ENCODE measurements around the gene RNF144B. TPM values are rescaled to one million over a fixed set of nuclear protein-coding genes. Genes with fewer than 3 reads are reported as not detected.

RNF144B gene
- total and polyA plus RNA-seq, 2 of the 8 experiments (the other 6 are each of a cell fraction or from before 2014, with no cell fraction given), result 1.8 to 11.2 TPM

DNA sequence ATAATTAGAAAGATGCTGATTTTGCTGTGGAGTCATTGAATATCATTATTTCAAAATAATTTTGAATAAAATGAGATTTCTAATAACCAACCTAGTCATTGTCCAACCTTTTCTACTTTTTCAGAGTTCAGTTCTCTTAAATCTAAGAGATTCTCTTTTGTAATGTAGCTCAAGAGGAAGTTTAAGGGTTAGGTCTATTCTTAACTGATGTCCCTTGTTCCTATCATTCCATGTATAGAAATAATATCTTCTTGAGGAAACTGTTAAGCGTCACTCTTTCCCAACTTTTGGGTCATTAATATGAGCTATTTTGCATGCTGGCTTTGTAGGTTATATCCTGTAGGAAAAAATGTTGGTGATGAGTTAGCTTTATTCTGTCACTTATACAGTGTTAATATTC, 27.0 kb downstream of the RNF144B start:
- Histone ChIP-seq H3K4me3 (ENCODE audit: extremely low read depth in 1 of 4, insufficient read depth in 2 of 4, low read depth in 3 of 4, low read length in 4 of 4) (no peak overlapping the region), H2BK20ac (ENCODE audit: low read length) (no peak overlapping the region), H3K4me2 (ENCODE audit: insufficient read depth in 1 of 2, low read depth in 2 of 2, low read length in 2 of 2) (no peak overlapping the region), H3K4ac (replicated peaks; ENCODE audit: insufficient read length, low read depth, low read length) (no peak overlapping the region), H2BK5ac (ENCODE audit: low read depth, low read length) (no peak overlapping the region), H3K23me2 (ENCODE audit: low read depth, low read length) (no peaks in the 10 kb centered on the region), H4K20me1 (replicated peaks in 1 of 2; ENCODE audit: control insufficient read depth in 1 of 2, insufficient read depth in 2 of 2, low read length in 2 of 2) (no peaks in the 10 kb centered on the region), H4K8ac (ENCODE audit: extremely low read depth, insufficient read depth, low read length) (no peak overlapping the region), H4K5ac (ENCODE audit: insufficient read length, low read depth, low read length) (no peak overlapping the region), H3K18ac (ENCODE audit: extremely low read depth, low read length) (no peak overlapping the region), H3K9ac (replicated peaks in 1 of 4; ENCODE audit: extremely low read depth in 1 of 4, low read depth in 3 of 4, low read length in 3 of 4) (no peak overlapping the region), H3K27me3 (replicated peaks in 1 of 4; ENCODE audit: control insufficient read depth in 3 of 4, extremely low read depth in 1 of 4, insufficient read depth in 3 of 4, low read length in 3 of 4) (no peaks in the 10 kb centered on the region), H2AFZ (ENCODE audit: low read length) (no peak overlapping the region), H3K79me2 (ENCODE audit: control insufficient read depth in 1 of 2, insufficient read depth in 2 of 2, low read length in 2 of 2) (no peaks in the 10 kb centered on the region), H4K91ac (replicated peaks; ENCODE audit: insufficient read length, low read length) (no peak overlapping the region), H2BK12ac (ENCODE audit: low read depth, low read length) (no peak overlapping the region), H3K23ac (ENCODE audit: insufficient read length) (no peak overlapping the region), H2AK5ac (ENCODE audit: low read depth, low read length) (no peak overlapping the region), H3K79me1 (ENCODE audit: low read depth, low read length) (no peaks in the 10 kb centered on the region), H3K14ac (ENCODE audit: insufficient read length) (no peak overlapping the region), H2BK120ac (replicated peaks; ENCODE audit: low read depth, low read length) (no peak overlapping the region), H3K56ac (replicated peaks; ENCODE audit: insufficient read length, low read depth, low read length) (no peak overlapping the region), H2BK15ac (ENCODE audit: low read length) (no peak overlapping the region), H3K4me1 (replicated peaks in 1 of 4; ENCODE audit: control insufficient read depth in 3 of 4, insufficient read depth in 4 of 4, low read length in 3 of 4) (no peaks in the 10 kb centered on the region), H3K9me3 (ENCODE audit: insufficient read depth in 2 of 2, low read depth in 1 of 2, low read length in 1 of 2) (no peaks in the 10 kb centered on the region), H3K36me3 (ENCODE audit: control insufficient read depth in 2 of 4, insufficient read depth in 4 of 4, low read length in 3 of 4) (no peaks in the 10 kb centered on the region), H3K27ac (ENCODE audit: low read depth, low read length) (no peak overlapping the region)
- ChIA-PET POLR2A (ENCODE audit: partially characterized antibody) (no interaction called here), CTCF (ENCODE audit: partially characterized antibody) (interaction anchor here (0.6 kb wide), 1 partner anchor 1415 kb away, joined by 3 read pairs; no protein-coding TSS in a partner anchor)
- WGBS, 2 experiments (ENCODE audit: extremely low coverage in 1 of 2, insufficient coverage in 1 of 2, insufficient read length in 1 of 2, insufficient replicate concordance in 2 of 2, low coverage in 1 of 2, low lambda C conversion rate in 2 of 2, missing lambda C conversion rate in 1 of 2), result 100% methylated on average over 1 of the region's 1 CpG; no CpG with 5 or more reads in 1 of the 2 experiments
- TF ChIP-seq POU5F1 (IDR thresholded peaks at IDR 0.05; ENCODE audit: low read depth, low read length), result no peak
- FAIRE-seq (no peak), DNase-seq (ENCODE audit: low read depth in 1 of 2, low spot score in 2 of 2) (no peak)

All from H1 (cell line).